Measurements from ENCODE around the gene VWA7. TPM values are rescaled to one million over a fixed set of nuclear protein-coding genes. Genes with fewer than 3 reads are reported as not detected.
A peak's percentile ranks its signal among the peaks of the same experiment; 100 is the strongest.

VWA7 gene
- polyA plus RNA-seq, 2 of the 4 experiments (the other 2 are of a cell fraction), result 1.1 TPM

DNA sequence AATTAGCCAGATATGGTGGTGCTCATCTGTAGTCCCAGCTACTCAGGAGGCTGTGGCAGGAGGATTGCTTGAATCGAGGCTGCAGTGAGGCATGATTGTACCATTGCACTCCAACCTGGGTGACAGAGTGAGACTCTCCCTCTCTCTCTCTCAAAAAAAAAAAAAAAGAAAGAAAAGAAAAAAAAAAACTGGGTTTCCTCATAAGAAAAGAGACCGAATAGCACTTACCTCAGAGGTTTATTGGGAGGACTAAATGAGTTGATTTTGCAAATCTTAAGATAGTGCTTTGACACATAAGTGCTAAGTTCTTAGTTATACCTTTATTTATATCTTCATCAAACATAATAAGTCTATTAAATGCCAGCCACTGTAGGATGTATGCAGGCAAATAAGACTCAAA is 6.3 kb downstream of the VWA7 start (continued):
- no peak for TF ChIP-seq FOSL2 (IDR thresholded peaks at IDR 0.05)
- TF ChIP-seq FOSL2 (CRISPR knock-in tag; IDR thresholded peaks at IDR 0.05), result no peak
- no peak for TF ChIP-seq HOXB5 (CRISPR knock-in tag; IDR thresholded peaks at IDR 0.05)
- TF ChIP-seq, protein P1, sequence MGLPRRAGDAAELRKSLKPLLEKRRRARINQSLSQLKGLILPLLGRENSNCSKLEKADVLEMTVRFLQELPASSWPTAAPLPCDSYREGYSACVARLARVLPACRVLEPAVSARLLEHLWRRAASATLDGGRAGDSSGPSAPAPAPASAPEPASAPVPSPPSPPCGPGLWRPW (IDR thresholded peaks at IDR 0.05), result no peak
- TF ChIP-seq NFE2L2 (conservative IDR thresholded peaks at IDR 0.05; ENCODE audit: low read length), result no peak
- TF ChIP-seq FOXS1 (CRISPR knock-in tag; IDR thresholded peaks at IDR 0.05), result no peak

DNA sequence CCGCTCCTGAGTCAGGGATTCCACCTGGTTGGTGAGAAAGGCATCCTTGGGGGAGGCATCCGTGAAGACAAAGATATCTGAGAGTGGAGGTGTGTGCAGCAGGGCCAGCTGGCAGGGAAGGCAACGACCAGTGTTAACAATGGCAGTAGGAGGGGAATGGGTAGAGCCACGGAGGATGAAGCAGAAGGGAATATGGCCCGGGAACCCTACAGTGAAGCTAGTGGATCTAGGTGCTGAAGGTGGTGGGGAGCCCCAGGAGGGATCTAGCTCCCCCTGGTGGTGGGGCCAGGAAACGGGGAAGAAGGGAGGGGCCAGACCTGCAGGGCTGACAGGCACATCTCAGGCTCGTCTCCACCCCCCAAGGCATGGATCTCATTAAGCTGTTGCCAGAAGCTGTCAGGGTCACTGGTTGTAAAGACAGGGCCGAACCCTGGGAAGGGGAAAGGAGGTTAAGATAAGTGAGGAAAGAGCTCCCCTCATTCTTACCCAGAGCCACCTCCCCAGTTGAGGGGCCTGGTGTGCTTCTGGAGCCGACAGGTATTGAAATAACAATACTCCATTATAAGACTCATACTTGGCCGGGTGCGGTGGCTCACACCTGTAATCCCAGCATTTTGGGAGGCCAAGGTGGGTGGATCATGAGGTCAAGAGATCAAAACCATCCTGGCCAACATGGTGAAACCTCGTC is 7.3 kb downstream of the VWA7 start:
- Histone ChIP-seq H3K27ac (no peak overlapping the region), H3K4me1 (peaks cover under 1% of the 10 kb centered on the region; the same call in 2 of the 3 replicates), H3K9me3 (no peaks in the 10 kb centered on the region), H3K4me3 (no peak overlapping the region), H3K4me2 (no peak overlapping the region)
- DNase-seq (ENCODE audit: low read depth in 1 of 2, low spot score in 1 of 2) (peak; percentile 68 to 81), ATAC-seq (peak; percentile 82 to 84), FAIRE-seq (no peak)
- CTCF ChIA-PET, result interaction anchor here (0.6 to 5.5 kb wide), 34 partner anchors 8 to 91 kb away, joined by 3 to 36 read pairs (median 4); partner anchors contain the start of genes CLIC1, DDAH2, HSPA1A and HSPA1B
- POLR2A ChIA-PET, result interaction anchor here (0.9 kb wide), 1 partner anchor 109 kb away, joined by 3 read pairs; the partner anchor contains the start of gene C6orf47
- TF ChIP-seq, protein P2, sequence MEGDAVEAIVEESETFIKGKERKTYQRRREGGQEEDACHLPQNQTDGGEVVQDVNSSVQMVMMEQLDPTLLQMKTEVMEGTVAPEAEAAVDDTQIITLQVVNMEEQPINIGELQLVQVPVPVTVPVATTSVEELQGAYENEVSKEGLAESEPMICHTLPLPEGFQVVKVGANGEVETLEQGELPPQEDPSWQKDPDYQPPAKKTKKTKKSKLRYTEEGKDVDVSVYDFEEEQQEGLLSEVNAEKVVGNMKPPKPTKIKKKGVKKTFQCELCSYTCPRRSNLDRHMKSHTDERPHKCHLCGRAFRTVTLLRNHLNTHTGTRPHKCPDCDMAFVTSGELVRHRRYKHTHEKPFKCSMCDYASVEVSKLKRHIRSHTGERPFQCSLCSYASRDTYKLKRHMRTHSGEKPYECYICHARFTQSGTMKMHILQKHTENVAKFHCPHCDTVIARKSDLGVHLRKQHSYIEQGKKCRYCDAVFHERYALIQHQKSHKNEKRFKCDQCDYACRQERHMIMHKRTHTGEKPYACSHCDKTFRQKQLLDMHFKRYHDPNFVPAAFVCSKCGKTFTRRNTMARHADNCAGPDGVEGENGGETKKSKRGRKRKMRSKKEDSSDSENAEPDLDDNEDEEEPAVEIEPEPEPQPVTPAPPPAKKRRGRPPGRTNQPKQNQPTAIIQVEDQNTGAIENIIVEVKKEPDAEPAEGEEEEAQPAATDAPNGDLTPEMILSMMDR (IDR thresholded peaks at IDR 0.05), result peak; percentile 54
- TF ChIP-seq FOSL2 (IDR thresholded peaks at IDR 0.05) (no peak), FOSL2 (CRISPR knock-in tag; IDR thresholded peaks at IDR 0.05) (no peak), NFE2L2 (conservative IDR thresholded peaks at IDR 0.05; ENCODE audit: low read length) (no peak), RAD21 (conservative IDR thresholded peaks at IDR 0.05 in 1 of 2, IDR thresholded peaks at IDR 0.05 in 1 of 2) (peak; percentile 51 to 61), RFX5 (IDR thresholded peaks at IDR 0.05) (no peak), SMC3 (IDR thresholded peaks at IDR 0.05) (peak; percentile 62), SREBF2 (IDR thresholded peaks at IDR 0.05) (no peak), HOXA7 (CRISPR knock-in tag; IDR thresholded peaks at IDR 0.05) (no peak)
- TF ChIP-seq, protein P3, sequence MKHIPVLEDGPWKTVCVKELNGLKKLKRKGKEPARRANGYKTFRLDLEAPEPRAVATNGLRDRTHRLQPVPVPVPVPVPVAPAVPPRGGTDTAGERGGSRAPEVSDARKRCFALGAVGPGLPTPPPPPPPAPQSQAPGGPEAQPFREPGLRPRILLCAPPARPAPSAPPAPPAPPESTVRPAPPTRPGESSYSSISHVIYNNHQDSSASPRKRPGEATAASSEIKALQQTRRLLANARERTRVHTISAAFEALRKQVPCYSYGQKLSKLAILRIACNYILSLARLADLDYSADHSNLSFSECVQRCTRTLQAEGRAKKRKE (CRISPR knock-in tag; IDR thresholded peaks at IDR 0.05; ENCODE audit: low read depth), result no peak
- 51% methylated on average over 12 of the region's 12 CpGs for WGBS (ENCODE audit: missing lambda C conversion rate)

DNA sequence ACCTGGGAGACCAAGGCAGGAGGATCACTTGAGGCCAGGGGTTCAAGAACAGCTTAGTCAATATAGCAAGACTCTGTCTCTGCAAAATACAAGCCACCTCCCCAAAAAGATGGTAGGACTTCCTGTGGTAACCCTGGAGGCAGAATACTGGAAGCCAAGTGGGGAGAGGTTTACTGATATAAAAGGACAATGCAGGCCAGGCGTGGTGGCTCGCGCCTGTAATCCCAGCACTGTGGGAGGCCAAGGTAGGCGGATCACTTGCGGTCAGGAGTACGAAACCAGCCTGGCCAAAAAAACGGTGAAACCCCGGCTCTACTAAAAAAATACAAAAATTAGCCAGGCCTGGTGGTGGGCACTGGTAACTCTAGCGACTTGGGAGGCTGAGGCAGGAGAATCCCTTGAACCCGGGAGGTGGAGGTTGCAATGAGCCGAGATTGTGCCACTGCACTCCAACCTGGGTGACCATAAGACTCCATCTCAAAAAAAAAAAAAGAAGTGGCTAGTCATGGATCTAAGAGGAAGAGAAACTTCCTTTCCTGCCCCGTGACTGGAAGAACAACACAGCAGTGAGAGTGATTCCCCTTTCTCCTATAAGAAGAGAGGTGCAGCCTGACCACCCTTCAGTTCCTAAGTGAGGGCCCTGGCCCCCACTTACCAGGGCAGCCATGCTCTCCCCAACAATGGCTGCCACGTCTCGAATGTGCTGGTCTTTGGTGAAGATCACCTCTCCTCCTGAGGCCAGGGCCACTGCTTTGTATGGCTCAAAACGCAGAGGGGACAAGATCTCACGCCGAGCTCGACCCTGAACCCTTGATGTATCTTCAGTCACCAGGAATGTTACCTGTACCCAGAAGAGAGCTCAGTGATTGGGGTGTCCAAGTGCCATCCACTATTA is 8.5 kb downstream of the VWA7 start:
- CTCF ChIA-PET, result interaction anchor here (0.5 to 5.5 kb wide), 22 partner anchors 9 to 90 kb away, joined by 3 to 36 read pairs (median 5); partner anchors contain the start of genes HSPA1A, HSPA1B, HSPA1L and MSH5
- FAIRE-seq (no peak), ATAC-seq (no peak), DNase-seq (ENCODE audit: low read depth in 1 of 2, low spot score in 1 of 2) (no peak)
- POLR2A ChIA-PET, result no interaction called here
- H3K4me1 ChIP-seq, result no peaks in the 10 kb centered on the region
- H3K27ac ChIP-seq, result no peak overlapping the region
- H3K4me3 ChIP-seq, result no peak overlapping the region
- no peak overlapping the region for H3K4me2 ChIP-seq
- H3K9me3 ChIP-seq, result no peaks in the 10 kb centered on the region
- 90% methylated on average over 18 of the region's 18 CpGs for WGBS (ENCODE audit: missing lambda C conversion rate)
- TF ChIP-seq ZNF302 (CRISPR knock-in tag; IDR thresholded peaks at IDR 0.05) (no peak), JUNB (IDR thresholded peaks at IDR 0.05) (no peak), CBX8 (IDR thresholded peaks at IDR 0.05) (no peak), HEYL (CRISPR knock-in tag; IDR thresholded peaks at IDR 0.05) (no peak), RFX5 (IDR thresholded peaks at IDR 0.05) (no peak), TP53 (CRISPR knock-in tag; IDR thresholded peaks at IDR 0.05) (no peak), HOXB5 (CRISPR knock-in tag; IDR thresholded peaks at IDR 0.05) (no peak), SREBF2 (IDR thresholded peaks at IDR 0.05) (no peak), RNF2 (IDR thresholded peaks at IDR 0.05; ENCODE audit: borderline replicate concordance, low read depth) (no peak), EHMT2 (IDR thresholded peaks at IDR 0.05; ENCODE audit: low read depth) (no peak)
- TF ChIP-seq, protein P1 (IDR thresholded peaks at IDR 0.05), result no peak
- TF ChIP-seq, protein P4, sequence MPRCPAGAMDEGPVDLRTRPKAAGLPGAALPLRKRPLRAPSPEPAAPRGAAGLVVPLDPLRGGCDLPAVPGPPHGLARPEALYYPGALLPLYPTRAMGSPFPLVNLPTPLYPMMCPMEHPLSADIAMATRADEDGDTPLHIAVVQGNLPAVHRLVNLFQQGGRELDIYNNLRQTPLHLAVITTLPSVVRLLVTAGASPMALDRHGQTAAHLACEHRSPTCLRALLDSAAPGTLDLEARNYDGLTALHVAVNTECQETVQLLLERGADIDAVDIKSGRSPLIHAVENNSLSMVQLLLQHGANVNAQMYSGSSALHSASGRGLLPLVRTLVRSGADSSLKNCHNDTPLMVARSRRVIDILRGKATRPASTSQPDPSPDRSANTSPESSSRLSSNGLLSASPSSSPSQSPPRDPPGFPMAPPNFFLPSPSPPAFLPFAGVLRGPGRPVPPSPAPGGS (IDR thresholded peaks at IDR 0.05), result no peak
- TF ChIP-seq, protein P5, sequence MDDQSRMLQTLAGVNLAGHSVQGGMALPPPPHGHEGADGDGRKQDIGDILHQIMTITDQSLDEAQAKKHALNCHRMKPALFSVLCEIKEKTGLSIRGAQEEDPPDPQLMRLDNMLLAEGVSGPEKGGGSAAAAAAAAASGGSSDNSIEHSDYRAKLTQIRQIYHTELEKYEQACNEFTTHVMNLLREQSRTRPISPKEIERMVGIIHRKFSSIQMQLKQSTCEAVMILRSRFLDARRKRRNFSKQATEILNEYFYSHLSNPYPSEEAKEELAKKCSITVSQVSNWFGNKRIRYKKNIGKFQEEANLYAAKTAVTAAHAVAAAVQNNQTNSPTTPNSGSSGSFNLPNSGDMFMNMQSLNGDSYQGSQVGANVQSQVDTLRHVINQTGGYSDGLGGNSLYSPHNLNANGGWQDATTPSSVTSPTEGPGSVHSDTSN (IDR thresholded peaks at IDR 0.05), result no peak
- TF ChIP-seq, protein P6, sequence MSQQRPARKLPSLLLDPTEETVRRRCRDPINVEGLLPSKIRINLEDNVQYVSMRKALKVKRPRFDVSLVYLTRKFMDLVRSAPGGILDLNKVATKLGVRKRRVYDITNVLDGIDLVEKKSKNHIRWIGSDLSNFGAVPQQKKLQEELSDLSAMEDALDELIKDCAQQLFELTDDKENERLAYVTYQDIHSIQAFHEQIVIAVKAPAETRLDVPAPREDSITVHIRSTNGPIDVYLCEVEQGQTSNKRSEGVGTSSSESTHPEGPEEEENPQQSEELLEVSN (IDR thresholded peaks at IDR 0.05; ENCODE audit: borderline replicate concordance, low read depth), result no peak
- TF ChIP-seq, protein P7, sequence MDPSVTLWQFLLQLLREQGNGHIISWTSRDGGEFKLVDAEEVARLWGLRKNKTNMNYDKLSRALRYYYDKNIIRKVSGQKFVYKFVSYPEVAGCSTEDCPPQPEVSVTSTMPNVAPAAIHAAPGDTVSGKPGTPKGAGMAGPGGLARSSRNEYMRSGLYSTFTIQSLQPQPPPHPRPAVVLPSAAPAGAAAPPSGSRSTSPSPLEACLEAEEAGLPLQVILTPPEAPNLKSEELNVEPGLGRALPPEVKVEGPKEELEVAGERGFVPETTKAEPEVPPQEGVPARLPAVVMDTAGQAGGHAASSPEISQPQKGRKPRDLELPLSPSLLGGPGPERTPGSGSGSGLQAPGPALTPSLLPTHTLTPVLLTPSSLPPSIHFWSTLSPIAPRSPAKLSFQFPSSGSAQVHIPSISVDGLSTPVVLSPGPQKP (IDR thresholded peaks at IDR 0.05; ENCODE audit: low read depth, low read length), result no peak
